B cell (primary cell): ENCODE results near the gene EFHD2.
"Not testable (repeated sequence)": the region's sequence is repeated elsewhere in the genome, so short reads cannot be mapped to it uniquely, and the experiment has no call there.

Experiments
- EZH2 ChIP-seq: IDR thresholded peaks from 2 replicates; pipeline ENCODE4 v1.6.1; 2012; ENCODE audit warnings: borderline replicate concordance, low read depth, mild to moderate bottlenecking, moderate library complexity, low read length; ENCODE audit not compliant: insufficient read depth, poor library complexity, severe bottlenecking
- TF ChIP-seq, protein P1 (sequence below): fragments of 200-600 bp; IDR thresholded peaks from one replicate; pipeline ENCODE4 v1.8.0; 2022; ENCODE audit warnings: antibody characterized with exemption, mild to moderate bottlenecking

DNA sequence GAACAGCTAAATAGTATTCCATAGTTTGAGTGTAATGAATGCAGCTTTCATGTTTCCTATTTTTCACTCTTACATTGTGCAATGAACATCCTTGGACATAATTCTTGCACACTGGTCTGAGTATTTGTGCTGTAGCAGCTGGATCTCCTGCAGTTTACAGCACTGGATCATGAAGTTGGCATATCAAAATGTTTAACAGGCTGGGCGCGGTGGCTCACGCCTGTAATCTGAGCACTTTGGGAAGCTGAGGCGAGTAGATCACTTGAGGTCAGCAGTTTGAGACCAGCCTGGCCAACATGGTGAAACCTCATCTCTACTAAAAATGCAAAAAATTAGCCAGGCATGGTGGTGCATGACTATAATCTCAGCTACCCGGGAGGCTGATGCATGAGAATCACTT lies 61.4 kb downstream of the EFHD2 start:
- TF ChIP-seq, protein P1, sequence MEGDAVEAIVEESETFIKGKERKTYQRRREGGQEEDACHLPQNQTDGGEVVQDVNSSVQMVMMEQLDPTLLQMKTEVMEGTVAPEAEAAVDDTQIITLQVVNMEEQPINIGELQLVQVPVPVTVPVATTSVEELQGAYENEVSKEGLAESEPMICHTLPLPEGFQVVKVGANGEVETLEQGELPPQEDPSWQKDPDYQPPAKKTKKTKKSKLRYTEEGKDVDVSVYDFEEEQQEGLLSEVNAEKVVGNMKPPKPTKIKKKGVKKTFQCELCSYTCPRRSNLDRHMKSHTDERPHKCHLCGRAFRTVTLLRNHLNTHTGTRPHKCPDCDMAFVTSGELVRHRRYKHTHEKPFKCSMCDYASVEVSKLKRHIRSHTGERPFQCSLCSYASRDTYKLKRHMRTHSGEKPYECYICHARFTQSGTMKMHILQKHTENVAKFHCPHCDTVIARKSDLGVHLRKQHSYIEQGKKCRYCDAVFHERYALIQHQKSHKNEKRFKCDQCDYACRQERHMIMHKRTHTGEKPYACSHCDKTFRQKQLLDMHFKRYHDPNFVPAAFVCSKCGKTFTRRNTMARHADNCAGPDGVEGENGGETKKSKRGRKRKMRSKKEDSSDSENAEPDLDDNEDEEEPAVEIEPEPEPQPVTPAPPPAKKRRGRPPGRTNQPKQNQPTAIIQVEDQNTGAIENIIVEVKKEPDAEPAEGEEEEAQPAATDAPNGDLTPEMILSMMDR, result not testable (repeated sequence)
- TF ChIP-seq EZH2, result not testable (repeated sequence)
